Measurements from ENCODE around the gene TSPO. TPM values are rescaled to one million over a fixed set of nuclear protein-coding genes. Genes with fewer than 3 reads are reported as not detected.

Gene TSPO
- total RNA-seq, 1 donor from 2014 or later = 310 TPM

DNA sequence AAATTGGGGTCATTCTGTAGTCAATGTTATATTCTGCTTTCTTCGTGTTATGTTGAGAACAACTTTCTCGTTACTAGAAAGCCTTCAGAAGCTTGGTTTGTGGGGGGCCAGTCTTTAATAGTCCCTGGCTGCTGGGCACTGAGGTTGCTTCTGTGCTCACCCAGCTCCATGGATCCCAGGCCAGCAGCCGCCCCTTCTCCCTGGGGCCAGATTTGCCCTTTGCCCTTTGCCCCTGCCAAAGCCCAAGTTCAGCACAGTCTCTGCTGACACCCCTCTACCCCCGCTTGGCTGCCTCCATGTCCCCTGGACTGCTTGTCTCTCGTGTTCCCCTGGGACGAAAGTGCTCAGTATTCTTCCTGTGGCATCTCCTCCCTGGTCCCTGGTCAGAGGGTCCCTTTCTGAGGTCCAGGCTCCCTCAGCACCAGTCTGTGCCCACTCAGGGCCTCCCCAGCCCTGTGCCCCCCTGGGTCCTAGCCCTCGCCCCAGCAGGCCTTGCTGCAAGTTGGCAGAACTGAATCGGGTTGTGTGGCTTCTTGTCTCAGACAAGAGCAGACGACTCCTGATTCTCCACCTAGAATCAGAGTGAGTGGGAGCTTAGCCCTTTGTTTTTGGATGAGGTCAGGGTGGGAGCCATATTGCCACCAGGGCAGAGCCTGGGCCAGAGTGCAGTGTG, 6.7 kb downstream of the TSPO start:
- DNase-seq (ENCODE audit: low read depth in 2 of 2) = no peak

GRCh38 chr22:43158778-43159483, 7.6 kb downstream of the TSPO start:
- DNase-seq (ENCODE audit: low read depth in 2 of 2) = no peak

DNA sequence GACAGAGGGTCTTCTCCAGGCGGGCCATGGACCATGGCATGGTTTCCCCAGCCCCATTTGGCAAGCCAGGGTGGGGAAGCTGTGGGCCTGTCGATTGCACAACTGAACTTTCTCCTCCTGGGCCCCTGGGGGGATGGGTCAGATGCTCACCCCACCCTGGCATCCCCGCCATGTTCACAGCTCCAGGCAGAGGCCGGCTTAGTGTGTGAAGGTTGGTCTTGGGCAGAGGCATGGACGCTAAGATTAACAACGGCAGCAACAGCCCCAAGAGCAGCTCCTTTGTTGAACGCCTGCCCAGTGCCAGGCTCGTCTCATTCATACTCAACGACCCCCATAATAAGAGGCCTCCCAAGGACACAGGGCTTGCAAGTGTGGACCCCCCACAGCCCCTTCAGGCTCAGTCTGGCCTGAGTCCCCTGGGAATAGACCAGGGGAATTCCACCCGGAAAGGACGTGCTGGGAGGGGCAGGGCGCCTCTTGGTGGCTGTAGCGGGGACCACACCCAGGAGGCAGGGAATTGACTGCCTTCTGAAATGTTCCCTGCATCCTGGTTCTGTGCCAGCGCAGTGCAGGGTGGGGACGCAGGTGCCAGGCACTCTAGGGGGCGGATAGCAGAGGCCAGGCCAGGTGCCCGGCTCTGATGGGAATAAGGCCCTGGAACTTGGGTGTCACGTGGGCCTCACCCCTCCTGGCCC, 8.3 kb downstream of the TSPO start:
- peak; percentile 58 to 60 for DNase-seq (ENCODE audit: low read depth in 2 of 2)

DNA sequence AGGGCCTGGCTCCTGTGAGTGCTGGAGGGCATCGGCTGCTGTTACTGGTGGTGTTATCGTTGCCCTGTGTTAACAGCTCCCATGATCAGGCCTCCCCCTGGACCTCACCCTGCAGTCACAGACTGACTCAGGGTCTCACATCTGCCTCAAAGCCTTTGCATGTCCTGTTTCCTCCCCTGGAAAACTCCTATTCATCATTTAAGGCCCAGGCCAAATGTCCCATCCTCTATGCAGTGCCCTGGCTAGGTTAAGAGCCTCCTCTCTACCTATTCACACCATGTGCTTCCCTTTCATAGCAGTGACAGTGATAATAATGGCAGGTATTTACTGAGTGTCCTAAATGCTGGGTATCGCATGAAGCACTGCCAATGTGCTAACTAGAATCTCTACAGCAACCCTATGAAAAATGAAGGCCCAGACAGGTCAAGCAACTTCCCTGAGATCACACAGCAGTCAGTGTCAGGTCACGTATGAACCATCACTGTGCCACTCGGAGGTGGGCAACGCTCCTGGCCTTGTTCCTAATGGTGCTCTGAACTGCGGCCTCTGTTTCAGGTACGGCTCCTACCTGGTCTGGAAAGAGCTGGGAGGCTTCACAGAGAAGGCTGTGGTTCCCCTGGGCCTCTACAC, 9.3 kb downstream of the TSPO start:
- no peak for DNase-seq (ENCODE audit: low read depth in 2 of 2)

GRCh38 chr22:43162412-43163150, 11.2 kb downstream of the TSPO start:
- no peak for DNase-seq (ENCODE audit: low read depth in 2 of 2)

DNA sequence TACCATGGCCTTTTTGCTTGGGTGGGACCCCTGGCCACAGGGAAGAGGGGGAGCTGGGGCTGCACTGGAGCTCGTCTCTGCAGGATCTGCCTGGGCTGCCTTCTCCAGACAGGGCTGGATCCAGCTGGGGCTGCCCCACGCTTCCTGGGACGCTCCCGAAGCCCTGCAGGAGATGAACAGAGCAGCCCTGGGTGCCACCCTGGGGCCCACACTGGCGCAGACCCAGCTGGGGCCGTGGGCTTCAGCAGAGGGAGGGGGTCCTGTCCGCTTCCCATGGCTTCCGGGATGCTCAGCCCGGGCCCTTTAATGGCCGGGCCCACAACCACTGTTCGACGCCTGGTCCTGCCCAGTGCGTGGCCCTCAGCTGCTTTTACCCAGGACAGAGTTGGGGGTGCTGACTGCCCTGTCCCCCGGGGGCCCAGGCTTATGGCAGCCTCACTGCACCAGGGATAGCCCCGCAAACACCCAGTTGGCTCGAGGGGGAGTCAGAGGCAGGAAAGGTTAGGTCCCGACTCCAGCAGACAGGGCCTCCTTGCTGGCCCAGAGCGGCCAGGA, 12.0 kb downstream of the TSPO start:
- DNase-seq (ENCODE audit: low read depth in 2 of 2) = no peak

DNA sequence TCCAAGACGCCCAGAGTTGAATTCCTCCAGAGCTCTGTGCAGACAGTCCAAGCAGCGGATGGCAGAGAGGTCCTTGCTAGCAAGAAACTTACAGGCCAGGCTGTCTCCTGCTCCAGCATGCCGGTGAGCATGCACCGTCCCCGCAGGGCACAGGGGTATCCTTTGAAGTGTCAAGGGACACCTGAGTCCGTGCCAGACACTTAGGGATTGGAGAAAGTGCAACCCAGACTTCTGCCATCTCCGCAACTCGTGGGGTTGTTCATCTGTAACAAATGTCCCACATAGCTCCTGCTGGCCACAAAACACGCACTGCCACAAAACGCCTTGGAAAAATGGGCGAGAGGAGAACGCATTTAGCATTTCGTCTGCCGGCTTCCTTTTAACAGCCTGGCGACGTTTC, 13.3 kb downstream of the TSPO start:
- DNase-seq (ENCODE audit: low read depth in 2 of 2) = peak; percentile 25 to 29

GRCh38 chr22:43166132-43166930, 15.0 kb downstream of the TSPO start:
- DNase-seq (ENCODE audit: low read depth in 2 of 2) = no peak

- DNase-seq (ENCODE audit: low read depth in 2 of 2) = no peak
These were observed 15.7 kb downstream of the TSPO start for GRCh38 chr22:43167001-43167589.

- DNase-seq (ENCODE audit: low read depth in 2 of 2) = peak; percentile 33 to 48
These were observed 17.3 kb downstream of the TSPO start for GRCh38 chr22:43168471-43169309.

GRCh38 chr22:43169310-43170130, 18.2 kb downstream of the TSPO start:
- DNase-seq (ENCODE audit: low read depth in 2 of 2) = no peak

DNA sequence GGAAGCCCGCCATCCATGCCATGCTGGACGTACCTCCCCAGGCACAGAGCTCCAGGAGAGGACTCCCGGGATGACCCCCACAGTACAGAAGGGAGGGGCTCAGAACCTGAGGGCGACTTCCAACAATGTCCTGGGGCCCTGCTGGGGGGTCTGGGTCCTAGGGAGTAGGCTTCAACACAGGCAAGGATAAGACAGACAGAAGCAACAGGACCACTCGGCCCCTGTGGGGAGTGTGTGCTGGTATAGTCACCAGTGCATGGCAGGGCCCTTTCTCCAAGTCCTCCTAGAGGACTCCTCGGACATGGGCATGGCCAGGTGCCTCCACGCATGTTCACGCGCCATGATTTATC, 18.7 kb downstream of the TSPO start:
- DNase-seq (ENCODE audit: low read depth in 2 of 2) = no peak

GRCh38 chr22:43171019-43171491, 19.7 kb downstream of the TSPO start:
- DNase-seq (ENCODE audit: low read depth in 2 of 2) = no peak

- DNase-seq (ENCODE audit: low read depth in 2 of 2) = no peak
These were observed 20.2 kb downstream of the TSPO start for GRCh38 chr22:43171607-43172006.

DNA sequence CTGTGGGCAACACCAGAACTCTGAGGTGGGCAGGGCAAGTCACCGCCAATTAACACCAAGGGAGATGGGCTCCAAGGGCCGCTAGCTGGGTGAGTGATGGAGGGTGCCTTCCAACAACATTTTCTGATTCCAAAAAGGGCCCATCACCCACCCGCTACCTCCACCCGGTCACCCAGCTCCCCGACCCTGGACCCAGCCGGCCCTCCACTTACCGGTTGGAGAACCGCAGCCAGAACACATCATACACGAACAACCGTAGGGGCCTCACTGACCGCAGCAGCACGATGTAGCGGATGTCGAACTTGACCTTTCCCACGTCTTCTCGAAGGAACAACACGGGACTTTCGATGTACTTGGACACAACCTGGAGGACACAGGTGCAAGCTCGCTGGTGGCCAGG, 20.8 kb downstream of the TSPO start:
- DNase-seq (ENCODE audit: low read depth in 2 of 2) = no peak

GRCh38 chr22:43173566-43173965, 22.2 kb downstream of the TSPO start:
- no peak for DNase-seq (ENCODE audit: low read depth in 2 of 2)

DNA sequence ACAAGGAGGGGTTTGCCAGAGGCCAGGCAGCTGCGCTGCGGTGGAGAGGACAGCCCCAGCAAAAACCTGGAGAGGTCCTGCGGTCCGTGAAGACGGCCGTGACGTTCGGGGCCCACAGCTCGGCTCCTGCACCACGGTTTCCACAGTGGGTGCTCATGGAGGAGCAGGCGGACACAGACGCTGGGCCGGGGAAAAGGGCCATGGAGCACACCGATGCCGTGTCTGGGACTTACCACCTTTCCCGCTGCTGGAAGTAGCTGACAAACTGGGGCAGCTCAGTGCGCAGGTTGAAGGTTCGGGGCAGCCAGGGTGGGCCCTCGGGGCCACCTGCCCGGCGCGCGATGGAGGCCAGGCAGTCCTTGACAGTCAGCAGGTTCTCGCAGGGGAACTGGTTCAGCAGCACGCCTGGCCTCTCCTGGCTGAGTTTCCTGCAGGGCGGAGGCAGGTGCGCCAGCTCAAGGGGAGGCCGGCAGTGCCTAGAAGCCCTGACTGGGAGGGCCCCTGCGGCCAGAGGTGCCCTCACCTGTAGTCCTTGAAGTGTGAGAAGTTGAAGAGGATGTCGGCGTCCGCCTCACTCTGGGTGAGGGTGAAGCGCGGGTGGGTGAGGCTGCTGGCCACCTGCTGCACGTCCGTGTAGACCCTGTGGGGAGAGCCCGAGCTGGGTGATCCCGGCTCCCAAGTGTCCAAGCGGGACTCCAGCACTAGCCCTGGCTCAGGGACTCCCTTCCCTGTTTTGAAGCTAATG, 22.8 kb downstream of the TSPO start:
- no peak for DNase-seq (ENCODE audit: low read depth in 2 of 2)

Measured in lung microvascular endothelial cell (primary cell).